ENCODE measurements around the gene AGO3. TPM values are rescaled to one million over a fixed set of nuclear protein-coding genes. Genes with fewer than 3 reads are reported as not detected.

The AGO3 gene
- 10 to 100 TPM; 31.3 to 34.5 TPM for total RNA-seq
- 10.4 TPM for polyA plus RNA-seq (2013, experiment 1 of 2)
- 13.5 TPM for polyA plus RNA-seq (2013, experiment 2 of 2)
- 40.0 to 187 (median 92.3) reads per million in 172 experiments for total RNA-seq

- no peak for TF ChIP-seq CTCF (IDR thresholded peaks at IDR 0.05)
- Histone ChIP-seq H3K4me1 (ENCODE audit: insufficient read depth, low read length) (peaks cover 19% of the 10 kb centered on the region), H3K36me3 (ENCODE audit: insufficient read depth, low read length) (no peaks in the 10 kb centered on the region), H3K27me3 (ENCODE audit: control insufficient read depth in 1 of 2, insufficient read depth in 2 of 2, low read length in 2 of 2) (no peaks in the 10 kb centered on the region), H3K27ac (ENCODE audit: low read depth in 1 of 2, low read length in 2 of 2) (peak within 1 kb of the TSS; percentile 91 to 97), H3K4me3 (ENCODE audit: low read length) (peak within 1 kb of the TSS; percentile 78), H3K9me3 (ENCODE audit: control insufficient read depth in 1 of 2, insufficient read depth in 1 of 2, low read length in 2 of 2) (no peaks in the 10 kb centered on the region)
- ChIA-PET POLR2A (interaction anchor here (0.6 to 2.5 kb wide), 23 partner anchors 8 to 900 kb away, joined by 3 to 23 read pairs (median 5); partner anchors contain the start of genes ADPRS, AGO1, CLSPN and KIAA0319L), CTCF (interaction anchor here (1.1 to 1.2 kb wide), 2 partner anchors 48 to 218 kb away, joined by 4 to 7 read pairs; partner anchors contain the start of genes AGO1 and TRAPPC3)
- no peaks in the 10 kb centered on the region for H3K36me3 Mint-ChIP-seq (ENCODE audit: low read depth)
- DNase-seq (peak; percentile 73 to 96 (median 80)), ATAC-seq (ENCODE audit: poor library complexity) (peak; percentile 79)
- no peaks in the 10 kb centered on the region for H3K9me3 Mint-ChIP-seq
- peaks cover 44% of the 10 kb centered on the region for H3K4me1 Mint-ChIP-seq (ENCODE audit: low read depth)
- H3K27me3 Mint-ChIP-seq: no peaks in the 10 kb centered on the region
- H3K27ac Mint-ChIP-seq: peak within 1 kb of the TSS; percentile 96
- intact Hi-C loops (cut with DNase I, micrococcal nuclease): loop anchor here in 1 of 2 experiments (1.0 to 5.0 kb wide), 3 partner anchors 48 to 1079 kb away; partner anchors contain the start of genes AGO1 and TRAPPC3
- peak within 1 kb of the TSS; percentile 94 for H3K4me3 Mint-ChIP-seq
Measured at GRCh38 chr1:35930593-35931445, at the start of gene AGO3. TSS of gene AGO3 (plus strand) at chr1:35931105. CDS start at chr1:35931427, 322 bp downstream.

GRCh38 chr1:35881850-35882273 is 49.0 kb upstream of the AGO3 start:
- ATAC-seq (ENCODE audit: poor library complexity) (no peak), DNase-seq (no peak)
- H3K36me3 ChIP-seq (ENCODE audit: insufficient read depth, low read length): no peaks in the 10 kb centered on the region
- Mint-ChIP-seq H3K36me3 (ENCODE audit: low read depth) (no peaks in the 10 kb centered on the region), H3K4me3 (peak overlapping the region; percentile 68), H3K4me1 (ENCODE audit: low read depth) (peaks cover 47% of the 10 kb centered on the region), H3K27ac (peak overlapping the region; percentile 47), H3K9me3 (no peaks in the 10 kb centered on the region), H3K27me3 (no peaks in the 10 kb centered on the region)
- ChIA-PET POLR2A (interaction anchor here (4.2 kb wide), 1 partner anchor 49 kb away, joined by 23 read pairs; the partner anchor contains the start of gene AGO3), CTCF (interaction anchor here (1.6 kb wide), 1 partner anchor 9 kb away, joined by 4 read pairs; no protein-coding TSS in a partner anchor)
- peaks cover 36% of the 10 kb centered on the region for H3K4me1 ChIP-seq (ENCODE audit: insufficient read depth, low read length)
- H3K9me3 ChIP-seq (ENCODE audit: control insufficient read depth in 1 of 2, insufficient read depth in 1 of 2, low read length in 2 of 2): no peaks in the 10 kb centered on the region
- TF ChIP-seq CTCF (IDR thresholded peaks at IDR 0.05): no peak
- no peaks in the 10 kb centered on the region for H3K27me3 ChIP-seq (ENCODE audit: control insufficient read depth in 1 of 2, insufficient read depth in 2 of 2, low read length in 2 of 2)
- intact Hi-C loops (cut with DNase I, micrococcal nuclease): loop anchor here in 1 of 2 experiments (2.0 kb wide), 1 partner anchor 207 kb away; the partner anchor contains the start of gene ADPRS
- no peak overlapping the region for H3K4me3 ChIP-seq (ENCODE audit: low read length)
- H3K27ac ChIP-seq (ENCODE audit: low read depth in 1 of 2, low read length in 2 of 2): no peak overlapping the region

GRCh38 chr1:35882586-35882944 is 48.3 kb upstream of the AGO3 start:
- DNase-seq (peak in 1 of 14 experiments; percentile 17), ATAC-seq (ENCODE audit: poor library complexity) (no peak)
- H3K36me3 Mint-ChIP-seq (ENCODE audit: low read depth): no peaks in the 10 kb centered on the region
- peak overlapping the region; percentile 33 for H3K4me3 ChIP-seq (ENCODE audit: low read length)
- H3K27ac Mint-ChIP-seq: peak overlapping the region; percentile 47
- H3K27me3 ChIP-seq (ENCODE audit: control insufficient read depth in 1 of 2, insufficient read depth in 2 of 2, low read length in 2 of 2): no peaks in the 10 kb centered on the region
- no peaks in the 10 kb centered on the region for H3K9me3 ChIP-seq (ENCODE audit: control insufficient read depth in 1 of 2, insufficient read depth in 1 of 2, low read length in 2 of 2)
- ChIA-PET CTCF (interaction anchor here (0.9 to 1.6 kb wide), 3 partner anchors 9 to 49 kb away, joined by 4 to 7 read pairs (median 4); partner anchors contain the start of gene AGO3), POLR2A (interaction anchor here (1.2 to 4.2 kb wide), 2 partner anchors 9 to 48 kb away, joined by 5 to 23 read pairs; partner anchors contain the start of gene AGO3)
- intact Hi-C loops (cut with DNase I, micrococcal nuclease): loop anchor here in 1 of 2 experiments (2.0 kb wide), 1 partner anchor 206 kb away; the partner anchor contains the start of gene ADPRS
- no peaks in the 10 kb centered on the region for H3K36me3 ChIP-seq (ENCODE audit: insufficient read depth, low read length)
- H3K4me3 Mint-ChIP-seq: peak overlapping the region; percentile 68
- TF ChIP-seq CTCF (IDR thresholded peaks at IDR 0.05): no peak
- H3K9me3 Mint-ChIP-seq: no peaks in the 10 kb centered on the region
- no peak overlapping the region for H3K27ac ChIP-seq (ENCODE audit: low read depth in 1 of 2, low read length in 2 of 2)
- no peaks in the 10 kb centered on the region for H3K27me3 Mint-ChIP-seq
- H3K4me1 ChIP-seq (ENCODE audit: insufficient read depth, low read length): peaks cover 39% of the 10 kb centered on the region
- peaks cover 54% of the 10 kb centered on the region for H3K4me1 Mint-ChIP-seq (ENCODE audit: low read depth)

All from CD4-positive, alpha-beta T cell (primary cell).